ENCODE results near the gene SIAH3.

GRCh38 chr13:45892513-45892912, 41.0 kb upstream of the SIAH3 start:
- TF ChIP-seq CTCF (IDR thresholded peaks at IDR 0.05) (no peak), POLR2A (IDR thresholded peaks at IDR 0.05) (no peak), POLR2AphosphoS5 (IDR thresholded peaks at IDR 0.05) (no peak)
